NCI-H2107 (cell line): ENCODE data around the gene MEMO1.
"Not testable (repeated sequence)": the region's sequence is repeated elsewhere in the genome, so short reads cannot be mapped to it uniquely, and the experiment has no call there.

ENCODE experiments used
- DNase-seq: peaks from one replicate; lab custom pipeline; 2025; lab: John Stamatoyannopoulos, UW

Gene MEMO1

DNA sequence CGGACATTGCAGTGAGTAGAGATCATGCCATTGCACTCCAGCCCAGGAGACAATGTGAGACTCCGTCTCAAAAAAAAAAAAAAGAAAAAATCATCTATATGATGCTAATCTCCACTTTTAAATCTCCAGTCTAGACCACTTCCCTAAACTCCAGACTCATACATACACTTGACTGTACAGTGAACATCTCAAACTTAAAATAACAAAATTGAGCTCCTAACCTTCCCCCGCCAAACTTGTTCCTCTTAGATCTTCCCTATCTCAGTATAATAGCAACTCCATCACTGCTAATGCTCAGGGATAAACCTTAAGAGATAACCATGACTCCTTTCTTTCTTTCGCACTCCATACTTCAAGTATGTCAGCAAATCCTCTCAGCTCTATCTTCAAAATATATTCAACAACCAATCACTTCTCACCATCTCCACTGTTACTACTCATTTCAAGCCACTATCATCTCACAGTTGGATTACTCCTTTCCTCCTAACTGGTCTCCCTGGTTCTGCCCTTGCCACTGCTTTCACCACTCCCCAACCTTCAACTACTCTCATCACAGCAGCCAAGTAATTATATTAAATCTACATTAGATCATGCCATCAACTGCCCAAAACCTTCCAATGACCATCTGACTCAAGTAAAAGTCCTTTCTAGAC is 12.0 kb downstream of the MEMO1 start:
- no peak for DNase-seq

GRCh38 chr2:31997653-31998052 is 13.2 kb downstream of the MEMO1 start:
- DNase-seq = no peak

DNA sequence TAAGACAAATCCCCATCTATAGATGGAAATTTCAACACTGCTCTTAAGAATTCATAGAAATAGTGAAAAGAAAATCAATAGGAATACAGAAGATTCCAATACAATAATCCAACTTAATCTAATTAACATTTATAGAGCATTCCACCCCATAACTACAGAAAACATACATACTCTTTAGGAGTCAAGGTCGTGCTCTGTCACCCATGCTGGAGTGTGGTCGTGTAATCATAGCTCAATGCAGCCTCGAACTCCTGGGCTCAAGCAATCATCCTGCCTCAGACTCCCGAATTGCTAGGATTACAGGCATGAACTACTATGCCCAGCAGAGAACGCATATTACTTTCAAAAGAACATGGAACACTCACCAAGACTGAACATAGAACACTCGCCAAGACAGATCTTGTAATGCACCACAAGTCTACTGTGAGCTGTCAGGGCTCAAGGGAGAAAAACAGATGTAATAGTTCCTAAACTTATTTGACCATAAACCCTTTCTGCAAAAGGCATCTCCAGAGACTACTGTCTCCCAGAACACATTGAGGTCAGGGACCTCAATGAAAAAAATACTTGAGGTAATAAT is 14.1 kb downstream of the MEMO1 start:
- no peak for DNase-seq

DNA sequence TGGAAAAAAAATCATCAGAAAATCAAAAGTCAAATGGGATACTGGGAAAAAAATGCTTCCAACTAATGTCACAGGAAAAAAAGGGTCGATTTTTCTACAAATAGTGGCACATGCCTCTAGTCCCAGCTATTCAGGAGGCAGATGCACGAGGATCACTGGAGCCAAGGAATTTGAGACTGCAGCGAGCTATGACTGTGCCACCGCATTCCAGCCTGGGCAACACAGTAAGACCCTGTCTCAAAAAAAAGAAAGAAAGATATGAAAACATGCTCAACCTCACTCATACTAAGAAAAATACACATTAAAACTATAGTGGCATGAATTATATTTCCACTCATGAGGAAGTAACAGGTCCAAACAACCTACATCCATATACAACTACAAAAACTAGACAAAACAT is 17.9 kb downstream of the MEMO1 start:
- no peak for DNase-seq

GRCh38 chr2:31992025-31992579 is 18.7 kb downstream of the MEMO1 start:
- DNase-seq = no peak

DNA sequence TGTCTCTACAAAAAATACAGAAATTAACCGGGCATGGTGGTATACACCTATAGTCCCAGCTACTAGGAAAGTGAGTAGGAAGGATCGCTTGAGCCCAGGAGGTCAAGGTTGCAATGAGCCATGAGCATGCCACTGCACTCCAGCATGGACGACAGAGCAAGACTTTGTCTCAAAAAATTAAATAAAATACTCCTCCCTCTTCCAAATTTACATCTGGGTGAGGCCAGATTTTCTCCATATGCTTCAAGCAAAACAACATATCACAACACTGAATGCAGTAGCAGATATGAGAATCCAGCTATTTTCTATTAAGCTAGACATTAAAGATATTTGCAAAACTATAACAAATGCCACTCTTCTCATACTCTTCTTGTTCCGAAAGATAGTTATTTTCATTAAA is 20.9 kb downstream of the MEMO1 start:
- no peak for DNase-seq

GRCh38 chr2:31987454-31988220 is 23.2 kb downstream of the MEMO1 start:
- no peak for DNase-seq

DNA sequence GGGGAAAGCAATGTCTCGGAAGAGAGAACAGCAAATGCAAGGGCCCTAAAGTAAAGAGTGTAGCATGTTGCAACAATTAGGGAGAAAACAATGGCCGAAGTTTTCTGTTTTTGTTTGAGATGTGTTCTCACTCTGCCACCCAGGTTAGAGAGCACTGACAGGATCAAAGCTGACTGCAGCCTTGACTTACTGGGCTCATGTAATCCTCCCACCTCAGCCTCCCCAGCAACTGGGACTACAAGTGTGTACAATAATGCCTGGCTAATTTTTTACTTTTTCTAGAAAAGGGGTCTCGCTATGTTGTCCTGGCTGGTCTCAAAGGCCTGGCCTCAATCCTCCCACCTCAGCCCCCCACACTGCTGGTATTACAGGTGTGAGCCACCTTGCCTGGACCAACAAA is 23.9 kb downstream of the MEMO1 start:
- DNase-seq = no peak

DNA sequence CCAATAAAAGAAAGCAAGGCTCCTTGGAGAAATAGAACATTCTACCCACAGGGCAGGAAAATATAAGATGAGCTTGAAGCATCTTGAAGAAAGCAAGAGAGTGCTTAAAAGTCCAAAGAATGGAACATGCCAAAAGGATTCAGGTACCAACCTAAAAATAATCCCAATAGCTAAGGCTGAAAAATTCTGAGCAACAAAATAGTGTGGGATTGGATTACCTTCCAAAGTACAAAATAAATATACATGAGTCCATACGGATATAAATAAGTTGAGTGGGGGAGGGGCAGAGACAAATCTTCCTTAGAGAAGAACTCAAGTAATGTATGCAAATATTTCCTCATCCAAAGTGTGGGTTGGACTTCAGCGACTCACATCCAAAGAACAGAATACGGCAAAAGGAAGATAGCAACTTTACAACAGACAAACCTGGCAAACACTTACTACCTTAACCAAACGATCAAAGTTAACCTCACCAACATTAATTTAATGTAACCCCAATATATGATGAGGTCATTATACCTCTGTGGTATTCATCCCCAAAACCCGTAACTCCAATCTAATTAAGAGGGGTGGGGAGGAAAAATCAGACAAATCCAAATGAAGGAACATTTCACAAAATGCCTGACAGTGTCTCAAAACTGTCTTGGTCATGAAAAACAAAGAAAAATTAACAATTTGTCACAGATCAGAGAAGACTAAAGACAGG is 26.9 kb downstream of the MEMO1 start:
- no peak for DNase-seq

GRCh38 chr2:31980674-31981356 is 30.0 kb downstream of the MEMO1 start:
- no peak for DNase-seq

- no peak for DNase-seq
Measured at GRCh38 chr2:31979956-31980355, 30.9 kb downstream of the MEMO1 start.

DNA sequence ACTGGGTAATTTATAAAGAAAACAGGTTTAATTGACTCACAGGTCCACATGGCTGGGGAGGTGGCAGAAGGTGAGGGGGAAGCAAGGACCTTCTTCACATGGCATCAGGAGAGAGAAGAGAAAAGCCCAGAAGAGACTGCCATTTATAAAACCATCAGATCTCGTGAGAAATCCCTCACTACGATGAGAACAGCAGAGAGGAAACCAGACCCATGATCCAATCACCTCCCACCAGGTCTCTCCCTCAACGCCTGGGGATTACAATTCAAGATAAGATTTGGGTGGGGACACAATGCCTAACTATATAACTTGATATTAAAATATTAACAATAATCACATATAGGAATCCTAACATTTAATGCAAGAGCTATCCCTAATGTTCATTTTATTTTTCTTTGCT is 31.8 kb downstream of the MEMO1 start:
- no peak for DNase-seq

- DNase-seq = no peak
Measured at GRCh38 chr2:31978436-31978835, 32.4 kb downstream of the MEMO1 start.

DNA sequence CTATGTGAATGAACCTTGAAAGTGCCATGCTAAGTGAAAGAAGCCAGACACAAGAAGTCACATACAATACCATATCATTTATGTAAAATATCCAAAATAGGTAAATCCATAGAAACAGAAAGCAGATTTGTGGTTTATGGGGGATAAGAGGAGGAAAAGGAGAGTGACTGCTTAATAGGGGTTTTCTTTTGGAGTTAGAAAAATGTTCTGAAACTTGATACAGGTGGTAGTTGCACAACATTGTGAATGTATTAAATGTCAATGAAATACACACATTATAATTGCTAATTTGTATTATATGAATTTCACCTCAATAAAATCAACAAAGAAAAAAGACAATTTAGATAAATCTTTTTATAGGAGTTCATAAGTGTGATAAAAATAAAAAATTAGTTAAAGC is 37.1 kb downstream of the MEMO1 start:
- DNase-seq = no peak

- DNase-seq = no peak
Measured at GRCh38 chr2:31972059-31972458, 38.7 kb downstream of the MEMO1 start.

DNA sequence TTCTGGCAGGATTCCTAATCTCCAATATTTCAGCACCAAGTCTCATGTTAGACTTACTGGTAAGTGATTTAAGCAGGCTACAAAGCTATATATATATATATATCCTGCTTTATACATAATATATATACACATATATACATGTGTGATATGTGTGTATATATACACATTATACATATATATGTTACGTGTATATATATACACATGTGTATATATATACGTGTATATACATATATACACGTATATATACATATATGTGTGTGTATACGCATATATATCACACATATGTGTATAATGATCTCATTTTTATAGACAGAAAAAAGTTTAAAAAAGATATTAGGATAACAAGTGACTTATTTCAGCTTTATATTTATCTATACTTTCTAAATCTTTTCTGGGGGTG is 41.6 kb downstream of the MEMO1 start:
- no peak for DNase-seq

- DNase-seq = no peak
Measured at GRCh38 chr2:31967790-31968189, 43.0 kb downstream of the MEMO1 start.

DNA sequence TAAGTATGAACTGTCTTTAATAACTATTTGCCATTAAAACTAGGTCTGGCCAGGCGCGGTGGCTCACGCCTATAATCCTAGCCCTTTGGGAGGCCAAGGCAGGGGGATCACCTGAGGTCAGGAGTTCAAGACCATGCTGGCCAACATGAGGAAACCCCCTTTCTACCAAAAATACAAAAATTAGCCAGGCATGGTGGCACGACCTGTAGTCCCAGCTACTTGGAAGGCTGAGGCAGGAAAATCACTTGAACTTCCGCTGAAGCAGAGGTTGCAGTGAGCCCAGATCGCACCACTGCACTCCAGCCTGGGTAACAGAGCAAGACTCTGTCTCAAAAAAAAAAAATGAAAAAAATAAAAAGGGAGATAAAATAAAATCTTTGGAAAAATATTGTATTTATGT is 44.4 kb downstream of the MEMO1 start:
- not testable (repeated sequence) for DNase-seq

- no peak for DNase-seq
Measured at GRCh38 chr2:31965094-31965493, 45.7 kb downstream of the MEMO1 start.

GRCh38 chr2:31962757-31963361 is 47.9 kb downstream of the MEMO1 start:
- DNase-seq = no peak

DNA sequence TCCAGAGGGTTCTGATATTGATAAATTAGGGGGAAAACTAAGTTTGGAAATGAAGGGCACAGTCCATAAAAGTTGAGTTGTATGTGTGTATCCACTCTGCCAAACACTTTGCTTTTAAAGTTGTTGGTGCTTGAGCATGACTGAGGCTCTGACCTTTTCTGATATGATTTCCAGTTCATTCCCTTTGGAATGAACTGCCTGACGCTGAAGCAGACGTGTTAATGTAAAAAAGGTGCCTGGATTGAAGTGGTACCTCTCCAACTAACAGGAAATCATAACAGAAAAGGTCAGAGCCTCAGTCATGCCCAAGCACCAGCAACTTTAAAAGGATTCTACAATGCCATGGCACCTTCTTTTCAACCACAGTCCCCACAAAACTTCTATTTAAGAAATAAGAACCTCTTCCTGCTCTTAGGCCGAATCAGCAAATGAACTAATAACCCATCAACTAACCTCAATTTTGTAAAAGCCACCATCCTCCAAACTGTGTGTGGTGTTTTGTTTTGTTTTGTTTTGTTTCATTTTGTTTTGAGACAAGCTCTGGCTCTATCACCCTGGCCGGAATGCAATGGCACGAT is 52.6 kb downstream of the MEMO1 start:
- DNase-seq = no peak
